T-helper 17 cell (primary cell): ENCODE data around the gene FNBP1. TPM values are rescaled to one million over a fixed set of nuclear protein-coding genes. Genes with fewer than 3 reads are reported as not detected.
"Not testable (repeated sequence)": the region's sequence is repeated elsewhere in the genome, so short reads cannot be mapped to it uniquely, and the experiment has no call there.

Experiments
- ATAC-seq: fragments of 150-1000 bp; cut with Tn5 transposase; 2 replicates; pipeline ENCODE4 v1.10.0; 2021; ENCODE audit warnings: mild to moderate bottlenecking, moderate library complexity
- DNase-seq, 3 donors: peaks; one replicate each; pipeline versions ENCODE4 v3.0.0 to v3.0.0-alpha.2; 2020 to 2021
- H3K9me3 ChIP-seq: one replicate; pipeline ENCODE4 v1.7.0; 2013; ENCODE audit warnings: low read length, mild to moderate bottlenecking; ENCODE audit not compliant: control insufficient read depth, poor library complexity, severe bottlenecking
- H3K27ac Mint-ChIP-seq: one replicate; pipeline ENCODE4 v1.8.0; 2022; ENCODE audit warnings: mild to moderate bottlenecking, moderate library complexity, mixed read lengths
- H3K27me3 Mint-ChIP-seq: one replicate; pipeline ENCODE4 v1.8.0; 2022; ENCODE audit warnings: mixed read lengths
- H3K36me3 Mint-ChIP-seq: one replicate; pipeline ENCODE4 v1.8.0; 2022; ENCODE audit warnings: low read depth, mixed read lengths
- H3K4me1 Mint-ChIP-seq: one replicate; pipeline ENCODE4 v1.8.0; 2022; ENCODE audit warnings: mild to moderate bottlenecking, mixed read lengths
- H3K4me3 Mint-ChIP-seq: one replicate; pipeline ENCODE4 v1.8.0; 2022; ENCODE audit warnings: mild to moderate bottlenecking, moderate library complexity, mixed read lengths
- total RNA-seq, 4 donors: library from RNA in 2 of 4; stranded (reverse) in 2 of 4; gene quantifications; one replicate each; pipeline ENCODE4 v1.2.3 and lab custom pipeline; 2022 to 2026

Gene FNBP1
- total RNA-seq, 2 donors from 2014 or later, result 219 to 221 TPM

GRCh38 chr9:130006952-130007351 is 36.0 kb downstream of the FNBP1 start:
- Mint-ChIP-seq H3K4me1 (peaks cover 37% of the 10 kb centered on the region), H3K27ac (peak overlapping the region; percentile 93), H3K4me3 (peak overlapping the region; percentile 78)
- ATAC-seq, DNase-seq, H3K9me3 ChIP-seq, H3K27me3 Mint-ChIP-seq, H3K36me3 Mint-ChIP-seq: not testable (repeated sequence)

GRCh38 chr9:130003943-130004552 is 38.9 kb downstream of the FNBP1 start:
- ATAC-seq (no peak), DNase-seq (no peak)
- Mint-ChIP-seq H3K27ac (peak overlapping the region; percentile 93), H3K36me3 (peaks cover 3% of the 10 kb centered on the region), H3K4me3 (peak overlapping the region; percentile 12), H3K4me1 (peaks cover 39% of the 10 kb centered on the region), H3K27me3 (no peaks in the 10 kb centered on the region)
- no peaks in the 10 kb centered on the region for H3K9me3 ChIP-seq

- ATAC-seq (no peak), DNase-seq (no peak)
- H3K4me1 Mint-ChIP-seq, result peaks cover 39% of the 10 kb centered on the region
- no peaks in the 10 kb centered on the region for H3K9me3 ChIP-seq
- H3K4me3 Mint-ChIP-seq, result peak overlapping the region; percentile 45
- H3K36me3 Mint-ChIP-seq, result peaks cover 6% of the 10 kb centered on the region
- H3K27ac Mint-ChIP-seq, result peak overlapping the region; percentile 93
- H3K27me3 Mint-ChIP-seq, result no peaks in the 10 kb centered on the region
Measured at GRCh38 chr9:130002320-130002719, 40.7 kb downstream of the FNBP1 start.

DNA sequence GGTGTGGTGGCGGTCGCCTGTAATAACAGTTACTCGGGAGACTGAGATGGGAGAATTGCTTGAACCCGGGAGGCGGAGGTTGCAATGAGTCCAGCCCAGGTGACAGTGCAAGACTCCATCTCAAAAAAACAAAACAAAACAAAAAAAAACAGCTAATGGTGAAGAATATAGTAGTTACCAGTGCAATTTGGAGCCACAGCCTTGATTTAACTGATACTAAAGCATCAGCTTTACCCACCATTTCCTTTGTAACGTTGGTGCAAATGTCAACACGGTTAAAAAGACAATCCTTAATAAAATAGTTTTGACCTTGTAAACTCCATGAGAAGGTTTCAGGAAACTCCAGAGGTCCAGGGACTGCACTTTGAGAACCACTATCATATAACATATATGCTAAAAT is 41.8 kb downstream of the FNBP1 start:
- Mint-ChIP-seq H3K4me1 (peaks cover 37% of the 10 kb centered on the region), H3K4me3 (peak overlapping the region; percentile 31), H3K36me3 (peaks cover 6% of the 10 kb centered on the region), H3K27ac (peak overlapping the region; percentile 93), H3K27me3 (no peaks in the 10 kb centered on the region)
- ATAC-seq, result peak; percentile 37
- no peaks in the 10 kb centered on the region for H3K9me3 ChIP-seq
- DNase-seq, result no peak

DNA sequence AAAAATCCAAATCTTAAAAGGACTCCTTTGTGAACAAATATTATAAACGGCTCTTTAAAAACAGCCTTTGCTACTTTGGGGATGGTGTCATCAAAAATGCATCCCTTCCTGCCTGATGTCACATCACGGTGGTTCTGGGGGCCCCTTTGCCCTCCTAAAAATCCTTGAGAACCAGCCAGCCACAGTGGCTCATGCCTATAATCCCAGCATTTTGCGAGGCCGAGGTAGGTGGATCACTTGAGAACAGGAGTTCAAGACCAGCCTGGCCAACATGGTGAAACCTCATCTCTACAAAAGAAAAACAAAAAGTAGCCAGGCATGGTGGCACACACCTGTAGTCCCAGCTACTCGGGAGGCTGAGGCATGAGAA is 43.9 kb downstream of the FNBP1 start:
- no peak for ATAC-seq
- no peak for DNase-seq
- H3K27ac Mint-ChIP-seq, result peak overlapping the region; percentile 93
- H3K4me3 Mint-ChIP-seq, result peak overlapping the region; percentile 37
- no peaks in the 10 kb centered on the region for H3K9me3 ChIP-seq
- peaks cover 53% of the 10 kb centered on the region for H3K4me1 Mint-ChIP-seq
- H3K36me3 Mint-ChIP-seq, result peaks cover 8% of the 10 kb centered on the region
- H3K27me3 Mint-ChIP-seq, result no peaks in the 10 kb centered on the region

DNA sequence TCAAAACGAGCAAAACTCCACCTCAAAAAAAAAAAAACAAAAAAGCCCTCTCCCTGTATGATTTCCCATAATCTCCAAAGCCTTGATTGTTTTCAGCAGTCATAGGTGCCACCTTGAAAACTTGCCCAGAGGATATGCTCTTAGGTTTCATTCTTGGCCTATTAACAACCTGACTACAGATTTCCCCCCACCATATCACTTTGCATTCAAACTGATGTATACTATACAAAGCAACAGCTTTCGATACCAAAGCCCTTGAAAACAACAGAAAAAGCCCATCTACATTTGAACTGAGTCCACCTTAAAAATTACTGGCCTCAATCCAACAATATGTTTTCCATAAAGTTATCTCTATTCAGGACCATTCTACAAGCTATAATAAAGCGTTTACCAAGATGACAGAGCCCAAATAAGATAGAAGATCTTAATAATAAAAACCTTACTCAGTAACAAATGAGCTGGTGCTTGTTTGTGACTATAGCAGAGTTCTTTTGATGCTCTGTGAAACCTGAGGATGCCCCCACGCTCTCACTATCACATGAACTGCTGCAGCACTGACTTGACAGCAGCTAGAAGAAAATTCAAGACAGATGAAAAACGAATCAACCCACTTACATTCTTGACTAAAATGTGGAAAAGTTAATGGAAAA is 44.4 kb downstream of the FNBP1 start:
- H3K9me3 ChIP-seq, result no peaks in the 10 kb centered on the region
- DNase-seq (no peak), ATAC-seq (peak; percentile 55)
- Mint-ChIP-seq H3K27me3 (no peaks in the 10 kb centered on the region), H3K4me1 (peaks cover 56% of the 10 kb centered on the region), H3K36me3 (peaks cover 11% of the 10 kb centered on the region), H3K27ac (peak overlapping the region; percentile 93), H3K4me3 (peak overlapping the region; percentile 37)

DNA sequence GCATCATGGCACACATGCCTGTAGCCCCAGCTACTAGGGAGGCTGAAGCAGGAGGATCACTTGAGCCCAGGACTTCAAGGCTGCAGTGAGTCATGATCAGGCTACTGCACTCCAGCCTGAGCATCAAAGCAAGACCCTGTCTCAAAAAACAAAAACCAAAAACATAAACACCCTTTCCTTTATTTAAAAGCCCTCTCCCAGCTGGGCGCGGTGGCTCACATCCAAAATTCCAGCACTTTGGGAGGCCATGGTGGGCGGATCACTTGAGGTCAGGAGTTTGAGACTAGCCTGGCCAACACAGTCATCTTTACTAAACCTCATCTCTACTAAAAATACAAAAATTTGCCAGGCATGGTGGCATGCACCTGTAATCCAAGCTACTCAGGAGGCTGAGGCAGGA is 45.3 kb downstream of the FNBP1 start:
- not testable (repeated sequence) for DNase-seq, H3K9me3 ChIP-seq, H3K27me3 Mint-ChIP-seq, ATAC-seq
- peak overlapping the region; percentile 93 for H3K27ac Mint-ChIP-seq
- H3K4me3 Mint-ChIP-seq, result peak overlapping the region; percentile 33
- peaks cover 10% of the 10 kb centered on the region for H3K36me3 Mint-ChIP-seq
- peaks cover 55% of the 10 kb centered on the region for H3K4me1 Mint-ChIP-seq

- peak overlapping the region; percentile 92 for H3K4me3 Mint-ChIP-seq
- peaks cover 57% of the 10 kb centered on the region for H3K4me1 Mint-ChIP-seq
- ATAC-seq (no peak), DNase-seq (no peak)
- H3K27me3 Mint-ChIP-seq, result no peaks in the 10 kb centered on the region
- H3K9me3 ChIP-seq, result no peaks in the 10 kb centered on the region
- H3K27ac Mint-ChIP-seq, result peak overlapping the region; percentile 93
- H3K36me3 Mint-ChIP-seq, result peaks cover 9% of the 10 kb centered on the region
Measured at GRCh38 chr9:129996161-129996830, 46.7 kb downstream of the FNBP1 start.

DNA sequence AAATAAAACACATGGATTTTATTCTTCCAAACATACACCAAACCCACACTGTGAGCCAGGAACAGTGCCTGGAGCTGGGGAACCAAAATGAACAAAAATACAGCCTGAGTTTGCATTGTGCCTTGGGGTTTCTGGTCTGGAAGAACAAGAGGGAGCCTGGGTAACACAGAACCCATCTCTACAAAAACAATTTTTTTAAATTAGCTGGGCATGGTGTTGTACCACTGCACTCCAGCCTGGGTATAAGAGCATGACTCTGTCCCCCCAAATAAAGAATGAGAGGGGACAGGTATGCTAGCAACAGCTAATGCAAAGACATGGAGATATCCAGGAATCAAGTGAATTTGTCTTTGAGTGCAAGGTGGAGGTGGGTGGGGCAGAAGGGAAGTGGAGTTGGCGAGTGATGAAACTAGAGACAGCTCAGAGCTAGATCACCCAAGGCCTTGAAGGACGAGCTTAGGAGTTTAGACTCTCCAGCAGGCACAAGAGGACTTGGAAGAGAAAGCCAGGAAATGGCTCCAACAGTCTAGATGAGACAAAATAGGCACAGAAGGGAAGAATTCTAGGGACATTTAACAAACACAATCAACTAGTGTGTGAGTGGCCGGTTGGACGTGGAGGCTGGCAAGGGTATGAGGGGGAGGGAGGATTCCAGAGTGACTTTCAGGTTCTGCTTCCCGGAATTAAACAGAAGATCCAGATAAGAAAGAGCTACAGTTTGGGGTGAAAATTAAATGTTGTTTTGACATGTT is 47.4 kb downstream of the FNBP1 start:
- Mint-ChIP-seq H3K4me3 (peak overlapping the region; percentile 92), H3K27ac (peak overlapping the region; percentile 93), H3K36me3 (peaks cover 10% of the 10 kb centered on the region), H3K4me1 (peaks cover 55% of the 10 kb centered on the region), H3K27me3 (no peaks in the 10 kb centered on the region)
- DNase-seq (no peak), ATAC-seq (peak; percentile 36)
- no peaks in the 10 kb centered on the region for H3K9me3 ChIP-seq

- peaks cover 55% of the 10 kb centered on the region for H3K4me1 Mint-ChIP-seq
- H3K27ac Mint-ChIP-seq, result peak overlapping the region; percentile 93
- H3K4me3 Mint-ChIP-seq, result peak overlapping the region; percentile 92
- peaks cover 12% of the 10 kb centered on the region for H3K36me3 Mint-ChIP-seq
- ATAC-seq (no peak), DNase-seq (no peak)
- H3K27me3 Mint-ChIP-seq, result no peaks in the 10 kb centered on the region
- no peaks in the 10 kb centered on the region for H3K9me3 ChIP-seq
Measured at GRCh38 chr9:129994882-129995281, 48.1 kb downstream of the FNBP1 start.

DNA sequence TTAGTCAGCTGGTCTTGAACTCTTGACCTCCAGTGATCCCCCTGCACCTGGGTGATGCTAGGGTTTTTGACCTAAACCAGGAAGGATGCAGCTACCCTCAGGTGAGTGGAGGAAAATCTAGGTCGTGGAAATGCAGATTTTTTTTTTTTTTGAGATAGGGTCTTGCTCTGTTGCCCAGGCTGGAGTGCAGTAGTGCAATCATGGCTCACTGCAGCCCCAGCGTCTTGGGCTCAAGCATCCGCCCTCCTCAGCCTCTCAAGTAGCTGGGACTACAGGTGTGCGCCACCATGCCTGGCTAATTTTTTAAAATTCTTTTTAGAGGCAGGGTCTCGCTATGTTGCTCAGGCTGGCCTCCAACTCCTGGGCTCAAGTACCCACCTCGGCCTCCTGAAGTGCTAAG is 51.9 kb downstream of the FNBP1 start:
- Mint-ChIP-seq H3K4me3 (peak overlapping the region; percentile 86), H3K36me3 (peaks cover 11% of the 10 kb centered on the region), H3K4me1 (peaks cover 56% of the 10 kb centered on the region), H3K27ac (peak overlapping the region; percentile 93)
- ATAC-seq, H3K27me3 Mint-ChIP-seq, DNase-seq, H3K9me3 ChIP-seq: not testable (repeated sequence)

- DNase-seq, result peak in 1 of 3 donors; percentile 36
- peaks cover 51% of the 10 kb centered on the region for H3K4me1 Mint-ChIP-seq
- H3K9me3 ChIP-seq, result no peaks in the 10 kb centered on the region
- H3K27me3 Mint-ChIP-seq, result no peaks in the 10 kb centered on the region
- H3K27ac Mint-ChIP-seq, result peak overlapping the region; percentile 93
- peak; percentile 76 for ATAC-seq
- peak overlapping the region; percentile 77 for H3K4me3 Mint-ChIP-seq
- peaks cover 10% of the 10 kb centered on the region for H3K36me3 Mint-ChIP-seq
Measured at GRCh38 chr9:129990269-129991010, 52.5 kb downstream of the FNBP1 start.
